Measurements from ENCODE around the gene ZNF609.

Gene ZNF609

DNA sequence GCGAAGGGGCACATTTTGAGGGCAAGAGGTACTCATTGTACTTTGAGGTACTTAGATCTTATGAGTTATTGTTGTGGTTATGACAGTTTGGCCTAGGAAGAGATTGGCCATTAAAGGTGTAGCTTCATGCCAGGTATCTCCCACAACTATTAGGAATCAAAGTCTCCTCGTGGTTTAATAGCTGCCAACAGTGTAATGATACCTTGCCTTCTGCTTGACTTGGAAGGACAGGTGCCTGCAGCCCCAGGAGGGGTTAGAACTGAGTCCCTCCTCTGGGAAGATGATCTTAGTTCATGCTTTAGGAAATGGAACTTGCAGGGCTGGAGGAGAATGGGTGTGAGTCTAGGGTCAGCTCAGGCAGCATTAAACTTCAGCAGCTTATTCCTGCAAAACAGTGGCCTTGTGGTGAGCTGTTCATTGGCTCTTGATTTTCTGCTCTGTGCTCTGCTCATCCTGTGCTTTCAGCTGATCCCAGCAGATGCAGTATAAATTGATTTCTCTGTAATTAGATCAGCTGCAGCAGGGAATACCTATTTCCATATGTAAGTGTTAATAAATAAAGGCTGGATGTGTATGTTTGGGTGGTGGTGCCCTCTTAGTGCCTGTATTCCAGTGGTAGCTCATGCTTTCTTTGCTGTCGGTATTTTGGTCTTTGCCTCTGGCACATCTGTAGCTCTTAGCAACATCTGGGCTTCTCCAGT lies 40.5 kb downstream of the ZNF609 start:
- TF ChIP-seq, protein P1, sequence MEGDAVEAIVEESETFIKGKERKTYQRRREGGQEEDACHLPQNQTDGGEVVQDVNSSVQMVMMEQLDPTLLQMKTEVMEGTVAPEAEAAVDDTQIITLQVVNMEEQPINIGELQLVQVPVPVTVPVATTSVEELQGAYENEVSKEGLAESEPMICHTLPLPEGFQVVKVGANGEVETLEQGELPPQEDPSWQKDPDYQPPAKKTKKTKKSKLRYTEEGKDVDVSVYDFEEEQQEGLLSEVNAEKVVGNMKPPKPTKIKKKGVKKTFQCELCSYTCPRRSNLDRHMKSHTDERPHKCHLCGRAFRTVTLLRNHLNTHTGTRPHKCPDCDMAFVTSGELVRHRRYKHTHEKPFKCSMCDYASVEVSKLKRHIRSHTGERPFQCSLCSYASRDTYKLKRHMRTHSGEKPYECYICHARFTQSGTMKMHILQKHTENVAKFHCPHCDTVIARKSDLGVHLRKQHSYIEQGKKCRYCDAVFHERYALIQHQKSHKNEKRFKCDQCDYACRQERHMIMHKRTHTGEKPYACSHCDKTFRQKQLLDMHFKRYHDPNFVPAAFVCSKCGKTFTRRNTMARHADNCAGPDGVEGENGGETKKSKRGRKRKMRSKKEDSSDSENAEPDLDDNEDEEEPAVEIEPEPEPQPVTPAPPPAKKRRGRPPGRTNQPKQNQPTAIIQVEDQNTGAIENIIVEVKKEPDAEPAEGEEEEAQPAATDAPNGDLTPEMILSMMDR (IDR thresholded peaks at IDR 0.05; ENCODE audit: control insufficient read depth, insufficient read depth, low read depth, low read length, missing control alignments), result no peak
- no peak for DNase-seq (ENCODE audit: low read depth)

DNA sequence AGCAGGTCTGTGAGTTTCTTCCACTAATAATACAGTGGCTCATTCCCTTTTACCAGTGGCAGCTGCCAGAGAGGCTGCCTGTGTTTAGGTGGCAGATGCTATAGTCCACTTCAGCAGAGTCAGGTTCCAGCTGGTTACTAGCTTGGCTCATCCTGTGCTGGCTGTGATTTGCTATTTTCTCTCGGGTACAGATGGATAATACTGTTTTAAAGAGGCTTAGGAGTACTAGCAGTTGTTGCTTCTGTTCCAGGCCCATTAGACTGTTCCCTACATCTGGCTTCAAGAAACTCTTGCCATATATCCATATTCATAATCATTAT lies 41.0 kb downstream of the ZNF609 start:
- TF ChIP-seq, protein P1 (IDR thresholded peaks at IDR 0.05; ENCODE audit: control insufficient read depth, insufficient read depth, low read depth, low read length, missing control alignments), result no peak
- H3K4me3 ChIP-seq (ENCODE audit: control insufficient read depth, low read depth, low read length), result no peak overlapping the region
- no peak for DNase-seq (ENCODE audit: low read depth)

More for the DNA sequence above, 40.5 kb downstream of the ZNF609 start:
- no peak overlapping the region for H3K4me3 ChIP-seq (ENCODE audit: control insufficient read depth, low read depth, low read length)

DNA sequence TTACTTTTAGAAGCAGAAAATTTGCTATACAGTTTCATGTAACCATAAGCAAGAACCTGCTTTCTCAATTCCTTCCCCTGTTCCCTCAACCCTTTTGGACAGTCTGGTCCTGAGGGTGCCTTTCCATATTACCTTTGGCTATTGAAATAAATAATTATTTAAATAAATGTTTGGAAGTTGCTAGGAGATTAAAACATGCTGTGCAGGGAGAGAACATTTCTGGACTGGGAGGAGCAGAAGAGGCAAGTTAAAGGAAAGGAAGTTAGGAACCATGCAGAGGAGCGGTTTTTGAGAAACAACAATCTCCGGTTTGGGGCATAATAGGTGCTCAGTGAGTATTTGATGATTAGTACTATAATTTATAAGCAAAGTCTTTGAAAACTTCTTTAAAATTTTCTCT lies 41.8 kb downstream of the ZNF609 start:
- H3K4me3 ChIP-seq (ENCODE audit: control insufficient read depth, low read depth, low read length), result no peak overlapping the region
- DNase-seq (ENCODE audit: low read depth), result no peak
- TF ChIP-seq, protein P1 (IDR thresholded peaks at IDR 0.05; ENCODE audit: control insufficient read depth, insufficient read depth, low read depth, low read length, missing control alignments), result no peak

DNA sequence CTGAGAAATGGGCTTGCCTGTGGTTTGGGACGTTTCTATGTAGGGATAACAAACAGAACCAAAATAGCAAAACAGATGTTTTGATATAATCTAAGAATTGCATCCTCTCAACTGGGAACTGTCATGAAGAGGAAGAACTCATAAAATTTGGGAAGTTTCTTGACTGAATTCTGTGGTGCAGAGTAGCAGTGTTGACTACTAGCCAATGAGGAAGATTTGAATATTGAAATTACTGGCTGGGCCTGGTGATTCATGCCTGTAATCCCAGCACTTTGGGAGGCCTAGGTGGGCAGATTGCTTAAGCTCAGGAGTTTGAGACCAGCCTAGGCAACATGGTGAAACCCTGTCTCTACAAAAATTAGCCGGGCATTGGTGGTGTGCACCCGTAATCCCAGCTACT lies 42.2 kb downstream of the ZNF609 start:
- no peak overlapping the region for H3K4me3 ChIP-seq (ENCODE audit: control insufficient read depth, low read depth, low read length)
- no peak for DNase-seq (ENCODE audit: low read depth)
- TF ChIP-seq, protein P1 (IDR thresholded peaks at IDR 0.05; ENCODE audit: control insufficient read depth, insufficient read depth, low read depth, low read length, missing control alignments), result no peak

DNA sequence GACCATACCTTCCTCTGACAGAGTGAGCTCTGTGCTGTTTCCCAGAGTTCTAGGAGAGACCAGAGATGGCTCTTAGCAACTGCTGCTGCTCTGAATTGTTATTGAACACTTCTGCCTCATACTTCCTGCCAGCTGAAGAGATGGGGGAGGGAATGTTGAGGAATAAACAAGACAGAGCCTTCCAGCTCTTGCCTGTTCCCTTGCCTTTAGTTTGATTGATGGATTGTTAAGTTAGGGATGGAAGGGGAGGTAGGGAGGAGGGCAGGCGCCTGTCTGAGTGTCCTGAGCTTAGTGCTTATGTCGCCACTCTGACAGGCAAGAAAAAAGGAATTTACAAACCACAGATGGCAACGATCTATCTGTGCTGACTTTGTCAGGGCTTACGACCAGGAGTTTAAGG lies 42.8 kb downstream of the ZNF609 start:
- no peak overlapping the region for H3K4me3 ChIP-seq (ENCODE audit: control insufficient read depth, low read depth, low read length)
- no peak for DNase-seq (ENCODE audit: low read depth)
- TF ChIP-seq, protein P1 (IDR thresholded peaks at IDR 0.05; ENCODE audit: control insufficient read depth, insufficient read depth, low read depth, low read length, missing control alignments), result no peak

DNA sequence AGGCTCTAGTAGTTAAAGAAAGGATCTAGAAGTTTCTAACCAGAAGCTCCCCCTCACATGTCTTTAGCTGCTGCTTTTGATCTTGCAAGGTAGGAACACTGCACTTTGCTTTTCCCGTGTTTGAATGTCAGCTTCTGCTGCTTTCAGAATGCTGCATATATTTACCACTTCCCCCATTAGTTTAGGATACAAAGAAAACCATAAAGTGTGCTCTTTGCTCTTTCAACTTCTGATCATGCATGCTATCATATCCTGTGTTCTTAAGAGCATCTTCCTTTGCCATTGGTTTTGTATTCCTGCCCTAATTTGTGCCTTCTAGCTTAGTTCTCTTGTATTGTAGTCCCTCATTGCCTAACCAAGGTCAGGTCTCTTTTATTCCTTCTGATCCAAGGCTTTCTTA lies 43.3 kb downstream of the ZNF609 start:
- no peak for DNase-seq (ENCODE audit: low read depth)
- no peak overlapping the region for H3K4me3 ChIP-seq (ENCODE audit: control insufficient read depth, low read depth, low read length)

More for the DNA sequence above, 43.3 kb downstream of the ZNF609 start:
- TF ChIP-seq, protein P1 (IDR thresholded peaks at IDR 0.05; ENCODE audit: control insufficient read depth, insufficient read depth, low read depth, low read length, missing control alignments), result no peak
